ENCODE measurements around the gene ZNF560. TPM values are rescaled to one million over a fixed set of nuclear protein-coding genes. Genes with fewer than 3 reads are reported as not detected.
A peak's percentile ranks its signal among the peaks of the same experiment; 100 is the strongest.
"Not testable (repeated sequence)": the region's sequence is repeated elsewhere in the genome, so short reads cannot be mapped to it uniquely, and the experiment has no call there.

The ZNF560 gene
- under 1 TPM in 1 of 7 donors, not detected in 6; 0.19 TPM for total RNA-seq
- under 1 TPM in 2 of 3 donors, not detected in 1; 0.02 to 0.04 TPM for polyA plus RNA-seq
- long read RNA-seq, donor 1 = 0 reads
- long read RNA-seq, donor 2 = 0 reads

DNA sequence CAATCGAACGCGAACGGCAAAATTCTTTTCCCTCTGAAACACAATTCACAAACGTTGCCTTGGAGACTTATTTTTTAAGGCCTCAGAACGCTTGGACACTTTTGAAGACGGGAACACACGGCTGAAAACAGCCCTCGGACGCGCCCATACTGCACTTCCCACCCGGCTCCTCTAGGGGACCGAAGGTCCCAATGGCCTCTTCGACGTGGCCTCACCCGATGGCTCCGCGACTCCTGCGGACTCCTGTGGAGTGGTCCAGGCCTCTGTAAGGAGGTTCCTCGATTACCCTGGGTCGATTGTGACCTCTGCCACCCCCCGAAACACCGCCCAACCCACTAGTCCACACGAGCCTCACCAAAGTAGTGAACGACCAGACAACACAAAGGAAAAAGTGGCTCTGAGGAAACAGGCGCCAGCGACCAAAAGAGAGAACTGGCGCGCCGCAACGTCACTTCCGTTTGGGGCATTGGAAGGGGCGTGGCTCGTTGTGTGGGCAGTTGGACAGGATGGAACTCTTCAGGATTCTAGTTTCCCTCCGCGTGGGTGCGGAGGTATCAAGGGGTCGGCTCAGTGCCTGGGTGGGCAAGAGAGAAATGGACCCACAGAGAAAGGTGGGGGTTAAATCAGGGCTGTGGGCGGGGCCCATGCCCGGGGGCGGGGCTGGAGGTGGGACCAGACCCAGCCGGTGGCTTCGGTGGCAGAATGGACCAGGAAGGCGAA lies at the start of gene ZNF560:
TSS of gene ZNF560 (minus strand) at position 434 of the 720 bp plus-strand sequence. CDS start 23,303 bp downstream, outside the sequence.
- peaks cover 13 to 100% (median 94%) of the 10 kb centered on the region in 8 donors for H3K9me3 ChIP-seq
- no peak for DNase-seq

DNA sequence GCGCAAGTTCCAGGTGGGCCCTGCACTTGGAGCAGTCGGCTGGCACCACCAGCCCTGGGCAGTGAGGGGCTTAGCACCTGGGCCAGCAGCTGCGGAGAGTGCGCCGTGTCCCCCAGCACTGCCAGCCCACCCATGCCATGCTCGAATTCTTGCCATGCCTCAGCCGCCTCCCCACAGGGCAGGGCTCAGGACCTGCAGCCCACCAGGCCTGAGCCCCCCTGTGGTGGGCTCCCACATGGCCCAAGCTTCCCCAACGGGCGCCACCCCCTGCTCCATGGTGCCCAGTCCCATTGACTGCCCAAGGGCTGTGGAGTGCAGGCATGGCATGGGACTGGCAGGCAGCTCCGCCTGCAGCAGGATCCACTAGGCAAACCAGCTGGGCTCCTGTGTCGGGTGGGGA lies 49.5 kb upstream of the ZNF560 start:
- WGBS, 5 donors = 20 to 98% (median 90%) methylated on average over 1 to 11 of the region's 11 CpGs

More for the DNA sequence above, at the start of gene ZNF560:
- TF ChIP-seq POLR2AphosphoS5 (IDR thresholded peaks at IDR 0.05) (no peak), POLR2A (IDR thresholded peaks at IDR 0.05) (no peak)
- TF ChIP-seq, protein P1, sequence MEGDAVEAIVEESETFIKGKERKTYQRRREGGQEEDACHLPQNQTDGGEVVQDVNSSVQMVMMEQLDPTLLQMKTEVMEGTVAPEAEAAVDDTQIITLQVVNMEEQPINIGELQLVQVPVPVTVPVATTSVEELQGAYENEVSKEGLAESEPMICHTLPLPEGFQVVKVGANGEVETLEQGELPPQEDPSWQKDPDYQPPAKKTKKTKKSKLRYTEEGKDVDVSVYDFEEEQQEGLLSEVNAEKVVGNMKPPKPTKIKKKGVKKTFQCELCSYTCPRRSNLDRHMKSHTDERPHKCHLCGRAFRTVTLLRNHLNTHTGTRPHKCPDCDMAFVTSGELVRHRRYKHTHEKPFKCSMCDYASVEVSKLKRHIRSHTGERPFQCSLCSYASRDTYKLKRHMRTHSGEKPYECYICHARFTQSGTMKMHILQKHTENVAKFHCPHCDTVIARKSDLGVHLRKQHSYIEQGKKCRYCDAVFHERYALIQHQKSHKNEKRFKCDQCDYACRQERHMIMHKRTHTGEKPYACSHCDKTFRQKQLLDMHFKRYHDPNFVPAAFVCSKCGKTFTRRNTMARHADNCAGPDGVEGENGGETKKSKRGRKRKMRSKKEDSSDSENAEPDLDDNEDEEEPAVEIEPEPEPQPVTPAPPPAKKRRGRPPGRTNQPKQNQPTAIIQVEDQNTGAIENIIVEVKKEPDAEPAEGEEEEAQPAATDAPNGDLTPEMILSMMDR (IDR thresholded peaks at IDR 0.05 in 8 of 11, conservative IDR thresholded peaks at IDR 0.05 in 3 of 11) = no peak
- Histone ChIP-seq H3K27ac (no peak within 1 kb of the TSS), H3K4me1 (no peaks in the 10 kb centered on the region), H3K36me3 (no peaks in the 10 kb centered on the region), H3K4me3 (no peak within 1 kb of the TSS), H3K27me3 (replicated peaks in 1 of 7) (peaks cover 0 to 27% (median 0%) of the 10 kb centered on the region in 7 donors)
- intact Hi-C loops (cut with DNase I; ENCODE audit: low total_unique reads) = no loop called here
- 6 to 16% (median 9%) methylated on average over 42 to 44 of the region's 44 CpGs for WGBS, 5 donors

DNA sequence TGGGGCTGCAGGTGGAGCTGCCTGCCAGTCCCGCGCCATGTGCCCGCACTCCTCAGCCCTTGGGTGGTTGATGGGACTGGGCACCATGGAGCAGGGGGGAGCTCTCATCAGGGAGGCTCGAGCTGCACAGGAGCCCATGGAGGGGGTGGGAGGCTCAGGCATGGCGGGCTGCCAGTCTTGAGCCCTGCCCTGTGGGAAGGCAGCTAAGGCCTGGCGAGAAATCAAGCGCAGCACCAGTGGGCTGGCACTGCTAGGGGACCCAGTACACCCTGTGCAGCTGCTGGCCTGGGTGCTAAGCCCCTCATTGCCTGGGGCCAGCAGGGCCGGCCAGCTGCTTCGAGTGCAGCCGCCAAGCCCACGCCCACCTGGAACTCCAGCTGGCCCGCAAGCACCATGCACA lies 42.9 kb upstream of the ZNF560 start:
- Histone ChIP-seq H3K4me1 (peaks cover 3 to 26% (median 22%) of the 10 kb centered on the region in 6 donors), H3K9me3 (peaks cover 0 to 75% (median 26%) of the 10 kb centered on the region in 8 donors)
- H3K27ac ChIP-seq; DNase-seq; intact Hi-C loops (cut with DNase I; ENCODE audit: low total_unique reads); H3K27me3 ChIP-seq (replicated peaks in 1 of 7); H3K4me3 ChIP-seq; H3K36me3 ChIP-seq: not testable (repeated sequence)
- WGBS, 5 donors = 90 to 97% (median 95%) methylated on average over 4 to 12 of the region's 12 CpGs

More for the DNA sequence above, 49.5 kb upstream of the ZNF560 start:
- Histone ChIP-seq H3K27me3 (replicated peaks in 1 of 7) (no peaks in the 10 kb centered on the region), H3K27ac (no peak overlapping the region), H3K9me3 (peaks cover 0 to 98% (median 58%) of the 10 kb centered on the region in 8 donors), H3K36me3 (no peaks in the 10 kb centered on the region), H3K4me3 (no peak overlapping the region), H3K4me1 (no peaks in the 10 kb centered on the region)
- TF ChIP-seq POLR2A (IDR thresholded peaks at IDR 0.05) = no peak
- TF ChIP-seq POLR2AphosphoS5 (IDR thresholded peaks at IDR 0.05) = no peak
- TF ChIP-seq, protein P1 (IDR thresholded peaks at IDR 0.05 in 8 of 11, conservative IDR thresholded peaks at IDR 0.05 in 3 of 11) = no peak
- intact Hi-C loops (cut with DNase I; ENCODE audit: low total_unique reads) = no loop called here
- DNase-seq = no peak

DNA sequence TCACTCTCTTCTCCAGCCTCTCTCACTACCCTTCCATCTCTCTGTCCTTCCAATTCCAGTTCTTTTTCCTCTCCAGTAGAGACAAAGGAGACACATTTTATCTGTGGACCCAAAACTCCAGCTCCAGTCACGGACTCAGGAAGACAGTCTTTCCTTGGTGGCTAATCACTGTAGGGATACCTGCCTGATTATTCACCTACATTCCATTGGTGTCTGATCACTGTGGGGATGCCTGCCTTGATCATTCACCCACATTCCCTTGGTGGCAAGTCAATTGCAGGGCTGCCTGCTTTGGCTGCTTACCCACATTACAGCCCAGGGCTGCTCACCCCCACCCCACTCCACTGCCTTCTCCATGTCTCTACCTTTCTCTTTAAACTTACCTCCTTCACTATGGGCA lies 41.5 kb upstream of the ZNF560 start:
- intact Hi-C loops (cut with DNase I; ENCODE audit: low total_unique reads); DNase-seq; H3K27ac ChIP-seq; H3K27me3 ChIP-seq (replicated peaks in 1 of 7): not testable (repeated sequence)
- Histone ChIP-seq H3K4me1 (peaks cover 3 to 27% (median 22%) of the 10 kb centered on the region in 6 donors), H3K36me3 (peaks cover 0 to 19% (median 11%) of the 10 kb centered on the region in 6 donors), H3K4me3 (peak overlapping the region in 1 of 8 donors; percentile 75), H3K9me3 (peaks cover 0 to 75% (median 36%) of the 10 kb centered on the region in 8 donors)
- WGBS, 5 donors = 48 to 100% (median 93%) methylated on average over 1 of the region's 1 CpG

DNA sequence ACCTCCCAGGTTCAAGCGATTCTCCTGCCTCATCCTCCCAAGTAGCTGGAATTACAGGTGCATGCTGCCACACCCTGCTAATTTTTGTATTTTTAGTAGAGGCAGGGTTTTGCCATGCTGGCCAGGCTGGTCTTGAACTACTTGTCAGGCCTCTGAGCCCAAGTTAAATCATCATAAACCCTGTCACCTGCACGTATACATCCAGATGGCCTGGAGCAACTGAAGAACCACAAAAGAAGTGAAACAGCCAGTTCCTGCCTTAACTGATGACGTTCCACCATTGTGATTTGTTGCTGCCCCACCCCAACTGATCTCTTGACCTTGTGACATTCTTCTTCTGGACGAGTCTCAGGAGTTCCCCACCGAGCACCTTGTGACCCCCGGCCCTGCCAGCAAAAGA lies 40.8 kb upstream of the ZNF560 start:
- Histone ChIP-seq H3K36me3 (peaks cover 5 to 27% (median 18%) of the 10 kb centered on the region in 6 donors), H3K4me3 (peak overlapping the region in 6 of 8 donors; percentile 56 to 75 (median 61)), H3K27ac (peak overlapping the region; percentile 86 to 95 (median 92)), H3K9me3 (peaks cover 0 to 75% (median 42%) of the 10 kb centered on the region in 8 donors), H3K4me1 (peaks cover 3 to 27% (median 22%) of the 10 kb centered on the region in 6 donors)
- intact Hi-C loops (cut with DNase I; ENCODE audit: low total_unique reads); H3K27me3 ChIP-seq (replicated peaks in 1 of 7); DNase-seq: not testable (repeated sequence)
- WGBS, 5 donors = 82 to 87% (median 85%) methylated on average over 6 of the region's 6 CpGs
